Measurements from ENCODE around the gene ELF5.

Gene ELF5

GRCh38 chr11:34510673-34511072, 2.9 kb downstream of the ELF5 start:
- DNase-seq (no peak), ATAC-seq (replicated peaks) (no peak)
- no peaks in the 10 kb centered on the region for H3K36me3 Mint-ChIP-seq
- no peaks in the 10 kb centered on the region for H3K27me3 Mint-ChIP-seq
- H3K27ac Mint-ChIP-seq, result no peak overlapping the region
- H3K9me3 Mint-ChIP-seq, result no peaks in the 10 kb centered on the region
- H3K4me3 Mint-ChIP-seq, result no peak overlapping the region
- H3K4me1 Mint-ChIP-seq, result peaks cover 5 to 8% of the 10 kb centered on the region in 2 donors

DNA sequence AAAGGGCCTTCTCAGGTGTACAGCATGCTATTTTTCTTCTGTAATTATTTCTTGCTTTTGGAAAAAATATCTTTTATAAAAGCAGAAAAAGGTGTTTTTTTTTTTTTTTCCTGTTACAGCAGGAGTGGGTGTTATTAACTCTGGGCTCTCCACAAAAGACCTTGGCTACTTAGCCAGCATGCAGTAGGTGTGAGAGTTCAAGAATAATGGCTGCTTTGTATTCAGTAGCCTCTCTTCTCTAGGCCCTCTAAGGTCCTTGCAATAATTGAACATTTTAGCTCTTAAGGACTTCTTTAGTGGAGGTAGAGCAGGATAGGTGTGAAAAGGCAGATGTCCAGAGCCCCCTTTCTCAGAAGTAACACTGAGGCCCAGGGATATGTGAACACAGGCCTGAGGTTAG, 3.4 kb downstream of the ELF5 start:
- Mint-ChIP-seq H3K27me3 (no peaks in the 10 kb centered on the region), H3K4me3 (no peak overlapping the region), H3K27ac (no peak overlapping the region), H3K9me3 (no peaks in the 10 kb centered on the region), H3K36me3 (no peaks in the 10 kb centered on the region), H3K4me1 (peaks cover 5 to 8% of the 10 kb centered on the region in 2 donors)
- no peak for ATAC-seq (replicated peaks)
- no peak for DNase-seq

- ATAC-seq (replicated peaks) (no peak), DNase-seq (no peak)
- Mint-ChIP-seq H3K27ac (no peak overlapping the region), H3K4me3 (no peak overlapping the region), H3K36me3 (no peaks in the 10 kb centered on the region), H3K9me3 (no peaks in the 10 kb centered on the region), H3K4me1 (peaks cover 4 to 5% of the 10 kb centered on the region in 2 donors), H3K27me3 (no peaks in the 10 kb centered on the region)
These were observed 4.2 kb downstream of the ELF5 start for GRCh38 chr11:34509336-34509876.

DNA sequence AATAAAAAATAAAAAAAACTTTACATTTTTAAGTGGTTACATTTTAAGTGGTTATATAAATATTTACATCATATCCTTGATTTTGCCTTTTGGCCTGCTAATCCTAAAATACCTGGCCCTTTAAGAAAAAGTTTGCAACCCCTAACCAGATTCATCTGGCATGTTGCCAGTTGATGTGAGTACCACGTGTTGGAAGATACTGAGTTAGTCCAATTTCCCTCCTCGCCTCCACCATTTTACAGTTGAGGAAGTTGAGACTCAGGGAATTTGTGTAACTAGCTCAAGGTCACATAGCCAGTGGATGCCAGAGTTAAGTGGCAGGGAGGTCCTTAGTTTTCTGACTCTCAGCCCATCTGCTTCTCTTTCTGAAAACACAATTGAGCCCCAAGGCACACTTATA, 5.1 kb downstream of the ELF5 start:
- peaks cover 4 to 5% of the 10 kb centered on the region in 2 donors for H3K4me1 Mint-ChIP-seq
- DNase-seq, result no peak
- no peak overlapping the region for H3K4me3 Mint-ChIP-seq
- ATAC-seq (replicated peaks), result no peak
- H3K27ac Mint-ChIP-seq, result no peak overlapping the region
- no peaks in the 10 kb centered on the region for H3K27me3 Mint-ChIP-seq
- H3K36me3 Mint-ChIP-seq, result no peaks in the 10 kb centered on the region
- H3K9me3 Mint-ChIP-seq, result no peaks in the 10 kb centered on the region

DNA sequence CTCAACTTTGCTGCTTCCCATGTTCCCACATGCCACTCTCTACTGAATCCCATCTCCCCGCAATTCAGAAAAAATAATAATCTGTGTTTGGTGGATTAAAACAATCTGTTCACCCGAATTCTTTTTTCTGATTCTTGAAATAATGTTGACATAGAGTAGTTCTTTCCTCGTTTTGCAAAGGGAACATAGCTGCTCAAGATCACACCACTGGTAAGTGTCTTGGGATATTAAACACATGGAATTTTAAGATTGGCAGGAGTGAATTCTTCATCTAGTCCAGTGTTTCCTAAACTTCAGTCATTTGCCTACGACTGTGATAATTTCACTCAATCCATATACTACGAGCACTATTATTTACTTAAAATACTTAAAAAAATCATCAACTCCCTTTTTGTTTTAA, 6.0 kb downstream of the ELF5 start:
- no peak overlapping the region for H3K4me3 Mint-ChIP-seq
- DNase-seq (no peak), ATAC-seq (replicated peaks) (no peak)
- H3K9me3 Mint-ChIP-seq, result no peaks in the 10 kb centered on the region
- H3K4me1 Mint-ChIP-seq, result no peaks in the 10 kb centered on the region
- H3K27ac Mint-ChIP-seq, result no peak overlapping the region
- H3K36me3 Mint-ChIP-seq, result no peaks in the 10 kb centered on the region
- no peaks in the 10 kb centered on the region for H3K27me3 Mint-ChIP-seq

- no peak overlapping the region for H3K4me3 Mint-ChIP-seq
- peaks cover 0 to under 1% of the 10 kb centered on the region in 2 donors for H3K27me3 Mint-ChIP-seq
- H3K27ac Mint-ChIP-seq, result no peak overlapping the region
- peaks cover 0 to under 1% of the 10 kb centered on the region in 2 donors for H3K4me1 Mint-ChIP-seq
- no peaks in the 10 kb centered on the region for H3K36me3 Mint-ChIP-seq
- ATAC-seq (replicated peaks) (no peak), DNase-seq (no peak)
- no peaks in the 10 kb centered on the region for H3K9me3 Mint-ChIP-seq
These were observed 6.4 kb downstream of the ELF5 start for GRCh38 chr11:34507156-34507555.

DNA sequence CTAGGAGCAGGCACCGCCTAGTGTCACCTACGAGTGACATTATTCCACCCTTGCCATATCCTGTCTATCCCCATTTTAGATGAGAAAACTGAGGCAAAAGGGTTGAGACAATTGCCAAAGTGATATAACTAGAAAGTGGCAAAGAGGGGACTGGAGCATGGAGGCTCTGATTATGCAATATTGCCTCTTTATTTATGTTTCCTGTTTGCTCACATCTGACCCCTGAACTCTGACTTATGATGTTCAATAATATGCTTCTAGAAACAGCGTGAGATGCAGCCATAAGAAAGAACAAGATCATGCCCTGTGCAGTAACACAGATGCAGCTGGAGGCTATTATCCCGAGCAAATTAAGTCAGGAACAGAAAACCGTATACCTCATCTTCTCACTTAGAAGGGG, 7.7 kb downstream of the ELF5 start:
- no peaks in the 10 kb centered on the region for H3K9me3 Mint-ChIP-seq
- DNase-seq (no peak), ATAC-seq (replicated peaks) (no peak)
- peaks cover 0 to 6% of the 10 kb centered on the region in 2 donors for H3K27me3 Mint-ChIP-seq
- no peaks in the 10 kb centered on the region for H3K36me3 Mint-ChIP-seq
- H3K4me1 Mint-ChIP-seq, result peaks cover 3 to 13% of the 10 kb centered on the region in 2 donors
- no peak overlapping the region for H3K27ac Mint-ChIP-seq
- H3K4me3 Mint-ChIP-seq, result no peak overlapping the region

GRCh38 chr11:34502949-34503348, 10.6 kb downstream of the ELF5 start:
- no peaks in the 10 kb centered on the region for H3K36me3 Mint-ChIP-seq
- H3K4me1 Mint-ChIP-seq, result peaks cover 3 to 14% of the 10 kb centered on the region in 2 donors
- H3K9me3 Mint-ChIP-seq, result no peaks in the 10 kb centered on the region
- no peak overlapping the region for H3K27ac Mint-ChIP-seq
- peaks cover 0 to 6% of the 10 kb centered on the region in 2 donors for H3K27me3 Mint-ChIP-seq
- H3K4me3 Mint-ChIP-seq, result no peak overlapping the region
- ATAC-seq (replicated peaks), result no peak
- no peak for DNase-seq

DNA sequence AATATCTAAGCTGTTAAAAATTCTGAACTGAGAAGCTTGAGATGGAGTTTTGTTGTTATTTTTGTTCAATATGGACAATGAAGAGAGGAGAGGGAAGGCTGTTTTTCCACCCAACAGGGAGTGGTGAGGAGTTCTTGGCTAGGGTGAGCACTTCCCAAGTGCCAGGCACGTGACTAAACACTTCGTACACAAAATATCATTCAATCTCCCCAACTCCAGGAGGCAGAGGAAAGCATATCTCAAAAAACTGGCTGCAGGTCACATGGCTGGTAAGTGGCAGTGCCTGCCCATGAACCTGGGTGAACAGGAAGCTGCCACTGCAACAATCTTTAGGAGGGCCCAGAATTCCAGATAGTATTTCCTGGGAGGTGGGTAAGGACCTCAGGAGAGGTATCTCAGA, 11.6 kb downstream of the ELF5 start:
- no peaks in the 10 kb centered on the region for H3K9me3 Mint-ChIP-seq
- no peak overlapping the region for H3K4me3 Mint-ChIP-seq
- H3K36me3 Mint-ChIP-seq, result no peaks in the 10 kb centered on the region
- H3K27me3 Mint-ChIP-seq, result peaks cover 0 to 6% of the 10 kb centered on the region in 2 donors
- peaks cover 3 to 14% of the 10 kb centered on the region in 2 donors for H3K4me1 Mint-ChIP-seq
- H3K27ac Mint-ChIP-seq, result no peak overlapping the region
- DNase-seq (no peak), ATAC-seq (replicated peaks) (no peak)

DNA sequence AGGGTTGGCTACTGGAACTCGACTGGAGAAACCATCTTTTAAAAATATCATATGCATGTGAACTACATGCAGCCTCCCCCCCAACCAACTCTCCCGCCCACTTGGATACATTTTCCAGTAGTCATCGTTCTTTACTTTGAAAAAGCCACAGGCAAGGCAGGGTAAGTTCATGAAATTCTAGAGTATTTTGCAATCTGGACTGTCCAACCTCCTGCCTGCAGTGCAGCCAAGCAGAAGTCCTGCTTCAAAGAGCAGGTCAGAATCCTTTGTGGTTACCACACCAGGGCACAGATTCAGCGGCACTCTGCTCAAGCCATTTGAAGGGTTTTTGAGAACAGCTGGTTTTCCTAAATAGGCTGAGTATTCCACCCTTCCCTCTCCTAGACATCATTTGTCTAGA, 12.1 kb downstream of the ELF5 start:
- Mint-ChIP-seq H3K4me1 (peaks cover 3 to 14% of the 10 kb centered on the region in 2 donors), H3K4me3 (no peak overlapping the region), H3K9me3 (no peaks in the 10 kb centered on the region), H3K27me3 (peaks cover 2 to 8% of the 10 kb centered on the region in 2 donors), H3K36me3 (no peaks in the 10 kb centered on the region), H3K27ac (no peak overlapping the region)
- ATAC-seq (replicated peaks), result peak in 1 of 2 donors; percentile 49
- DNase-seq, result no peak

GRCh38 chr11:34499719-34500500, 13.7 kb downstream of the ELF5 start:
- H3K36me3 Mint-ChIP-seq, result no peaks in the 10 kb centered on the region
- peaks cover 5 to 16% of the 10 kb centered on the region in 2 donors for H3K4me1 Mint-ChIP-seq
- DNase-seq (no peak), ATAC-seq (replicated peaks) (no peak)
- H3K9me3 Mint-ChIP-seq, result no peaks in the 10 kb centered on the region
- peaks cover 6 to 14% of the 10 kb centered on the region in 2 donors for H3K27me3 Mint-ChIP-seq
- H3K4me3 Mint-ChIP-seq, result no peak overlapping the region
- no peak overlapping the region for H3K27ac Mint-ChIP-seq

DNA sequence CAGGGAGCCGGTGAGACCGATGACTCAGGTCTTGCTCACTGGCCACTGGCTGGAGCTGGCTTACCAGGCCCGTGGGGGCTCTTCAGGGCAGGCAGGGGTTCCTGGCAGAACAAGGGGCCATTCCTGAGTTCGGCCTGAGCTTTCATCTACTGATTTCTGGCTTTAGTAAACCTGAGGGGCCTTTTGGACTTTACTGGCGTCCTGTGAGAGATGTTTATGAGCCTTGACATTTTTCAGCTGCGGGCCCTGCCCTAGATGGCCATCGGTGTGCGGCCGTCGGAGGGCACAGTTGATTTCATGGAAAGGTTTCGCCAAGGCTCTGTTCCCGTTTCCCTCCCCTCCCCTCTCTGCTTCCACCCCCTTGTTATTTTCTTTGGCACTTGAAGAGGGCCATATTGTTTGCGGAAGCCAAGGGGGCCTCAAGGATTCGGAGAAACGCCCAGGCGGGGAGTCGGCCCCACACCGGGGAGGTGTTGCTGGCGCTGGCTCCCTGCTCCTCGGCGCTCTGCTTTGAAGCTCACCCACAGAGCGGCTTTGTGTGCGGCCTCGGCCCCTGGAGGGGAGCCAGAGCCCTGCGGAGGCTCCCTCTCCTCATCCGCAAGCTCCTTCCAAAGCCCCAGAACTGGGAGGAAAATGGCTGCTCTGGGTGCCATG, 17.7 kb downstream of the ELF5 start:
- Mint-ChIP-seq H3K9me3 (no peaks in the 10 kb centered on the region), H3K27me3 (peaks cover 8 to 15% of the 10 kb centered on the region in 2 donors), H3K36me3 (no peaks in the 10 kb centered on the region), H3K4me1 (peaks cover 4 to 5% of the 10 kb centered on the region in 2 donors), H3K4me3 (no peak overlapping the region), H3K27ac (no peak overlapping the region)
- DNase-seq, result no peak
- no peak for ATAC-seq (replicated peaks)

- Mint-ChIP-seq H3K36me3 (no peaks in the 10 kb centered on the region), H3K27ac (no peak overlapping the region), H3K27me3 (peaks cover 8 to 15% of the 10 kb centered on the region in 2 donors), H3K9me3 (no peaks in the 10 kb centered on the region), H3K4me3 (no peak overlapping the region), H3K4me1 (peaks cover 4 to 5% of the 10 kb centered on the region in 2 donors)
- DNase-seq (no peak), ATAC-seq (replicated peaks) (no peak)
These were observed 18.3 kb downstream of the ELF5 start for GRCh38 chr11:34495239-34495723.

DNA sequence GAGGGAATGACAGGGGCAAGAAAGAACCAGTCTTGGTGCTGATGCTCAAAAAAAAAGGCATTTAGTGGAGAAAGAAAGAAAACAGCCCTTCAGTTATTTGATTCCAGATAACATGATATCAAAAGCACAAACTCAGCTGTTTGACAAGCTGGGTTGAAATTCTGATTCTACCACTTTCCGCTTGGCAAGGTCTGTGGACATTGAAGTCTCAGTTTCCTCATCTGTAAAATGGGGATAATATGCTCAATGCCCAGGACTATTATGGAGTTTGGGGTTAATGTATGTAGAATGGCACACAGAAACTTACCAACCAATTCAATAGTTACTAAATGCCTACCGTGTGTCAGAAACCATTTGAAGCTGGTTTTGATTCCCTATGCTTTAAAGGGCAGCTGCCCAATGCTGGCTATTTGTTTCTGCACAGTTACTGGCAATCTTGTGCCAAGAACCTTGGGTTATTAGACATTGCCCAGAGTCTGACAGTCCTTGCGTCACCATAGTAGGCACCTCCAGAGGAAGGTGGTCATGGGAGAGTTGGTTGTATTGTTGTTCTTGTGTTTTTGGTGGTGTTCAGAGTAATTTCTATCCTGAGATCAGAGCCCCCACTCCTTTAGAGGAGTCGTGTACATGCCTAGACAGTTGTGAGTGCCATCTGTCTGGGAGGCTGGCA, 19.5 kb downstream of the ELF5 start:
- no peak for ATAC-seq (replicated peaks)
- Mint-ChIP-seq H3K27me3 (peaks cover 8 to 15% of the 10 kb centered on the region in 2 donors), H3K4me1 (peaks cover 5 to 6% of the 10 kb centered on the region in 2 donors), H3K27ac (no peak overlapping the region), H3K4me3 (no peak overlapping the region), H3K9me3 (no peaks in the 10 kb centered on the region), H3K36me3 (no peaks in the 10 kb centered on the region)
- no peak for DNase-seq

Data from stimulated activated naive B cell treated with anti-CD40 and anti-IgM and Interleukin-4, amounts not matched to agents 10 μg/mL and 1 μg/mL and 100 μg/mL, for 72 hours (primary cell).